ENCODE measurements around the gene LGI4. TPM values are rescaled to one million over a fixed set of nuclear protein-coding genes. Genes with fewer than 3 reads are reported as not detected.

Gene LGI4
- total RNA-seq, 1 donor from 2014 or later: 0.20 TPM

DNA sequence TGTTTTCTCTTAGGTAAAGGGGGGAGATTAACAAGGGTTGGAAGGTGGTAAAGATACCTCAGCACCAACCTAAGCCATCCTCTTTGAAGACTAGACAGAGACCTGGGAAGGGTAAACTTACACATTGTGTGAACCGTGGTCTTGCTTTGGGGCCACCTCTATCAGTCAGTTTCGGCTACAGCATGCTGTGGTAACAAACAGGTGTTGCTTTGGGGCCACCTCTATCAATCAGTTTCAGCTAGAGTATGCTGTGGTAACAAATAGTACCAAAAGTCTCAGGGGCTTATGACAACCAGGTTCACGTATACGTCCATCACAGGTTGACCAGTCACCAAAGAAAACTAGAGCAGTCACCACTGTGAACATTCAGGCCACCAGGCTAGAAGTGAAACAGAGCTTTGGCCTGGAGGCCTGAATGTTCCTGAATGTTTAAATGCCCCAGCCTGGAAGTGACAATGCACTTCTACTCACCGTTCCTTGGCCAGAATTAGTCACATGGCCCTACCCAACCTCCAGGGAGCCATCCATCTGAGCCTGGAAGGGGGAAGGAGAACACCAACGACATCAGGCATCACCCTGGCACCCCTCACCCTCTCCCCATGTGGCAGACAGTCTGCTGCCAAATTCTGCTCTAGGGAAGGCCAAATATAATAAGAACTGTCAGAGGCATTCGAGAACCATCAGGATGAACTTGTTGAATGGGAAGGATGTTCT, 12.0 kb upstream of the LGI4 start:
- DNase-seq (ENCODE audit: low read depth) (no peak), FAIRE-seq (no peak)
- H3K9me3 ChIP-seq (ENCODE audit: insufficient read depth, low read depth, low read length): no peaks in the 10 kb centered on the region
- Mint-ChIP-seq H3K4me3 (ENCODE audit: unreplicated experiment) (peak overlapping the region; percentile 18), H3K27me3 (ENCODE audit: low read depth, unreplicated experiment) (peaks cover 30% of the 10 kb centered on the region), H3K27ac (ENCODE audit: unreplicated experiment) (no peak overlapping the region), H3K36me3 (ENCODE audit: low read depth, unreplicated experiment) (no peaks in the 10 kb centered on the region), H3K9me3 (ENCODE audit: unreplicated experiment) (no peaks in the 10 kb centered on the region), H3K4me1 (ENCODE audit: low read depth, unreplicated experiment) (peaks cover 8% of the 10 kb centered on the region)
- H3K36me3 ChIP-seq (ENCODE audit: insufficient read depth, low read length): no peaks in the 10 kb centered on the region
- TF ChIP-seq, protein P1, sequence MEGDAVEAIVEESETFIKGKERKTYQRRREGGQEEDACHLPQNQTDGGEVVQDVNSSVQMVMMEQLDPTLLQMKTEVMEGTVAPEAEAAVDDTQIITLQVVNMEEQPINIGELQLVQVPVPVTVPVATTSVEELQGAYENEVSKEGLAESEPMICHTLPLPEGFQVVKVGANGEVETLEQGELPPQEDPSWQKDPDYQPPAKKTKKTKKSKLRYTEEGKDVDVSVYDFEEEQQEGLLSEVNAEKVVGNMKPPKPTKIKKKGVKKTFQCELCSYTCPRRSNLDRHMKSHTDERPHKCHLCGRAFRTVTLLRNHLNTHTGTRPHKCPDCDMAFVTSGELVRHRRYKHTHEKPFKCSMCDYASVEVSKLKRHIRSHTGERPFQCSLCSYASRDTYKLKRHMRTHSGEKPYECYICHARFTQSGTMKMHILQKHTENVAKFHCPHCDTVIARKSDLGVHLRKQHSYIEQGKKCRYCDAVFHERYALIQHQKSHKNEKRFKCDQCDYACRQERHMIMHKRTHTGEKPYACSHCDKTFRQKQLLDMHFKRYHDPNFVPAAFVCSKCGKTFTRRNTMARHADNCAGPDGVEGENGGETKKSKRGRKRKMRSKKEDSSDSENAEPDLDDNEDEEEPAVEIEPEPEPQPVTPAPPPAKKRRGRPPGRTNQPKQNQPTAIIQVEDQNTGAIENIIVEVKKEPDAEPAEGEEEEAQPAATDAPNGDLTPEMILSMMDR (IDR thresholded peaks at IDR 0.05; ENCODE audit: insufficient read depth, low read depth, low read length): no peak
- no peak for TF ChIP-seq EZH2 (IDR thresholded peaks at IDR 0.05; ENCODE audit: insufficient read depth, low read length)
- H3K4me1 ChIP-seq (ENCODE audit: insufficient read depth, low read length): no peaks in the 10 kb centered on the region
- no peaks in the 10 kb centered on the region for H3K79me2 ChIP-seq (ENCODE audit: insufficient read depth, low read length)
- H3K27me3 ChIP-seq (ENCODE audit: insufficient read depth, low read length): peaks cover 22% of the 10 kb centered on the region
- no peak overlapping the region for H3K4me2 ChIP-seq (ENCODE audit: low read length)
- H3K4me3 ChIP-seq (ENCODE audit: insufficient read depth, low read depth, low read length): no peak overlapping the region
- peaks cover 4% of the 10 kb centered on the region for H4K20me1 ChIP-seq (ENCODE audit: insufficient read depth, low read length)
- H2AFZ ChIP-seq (ENCODE audit: low read depth, low read length): no peak overlapping the region
- no peak overlapping the region for H3K9ac ChIP-seq (ENCODE audit: low read length)
- H3K27ac ChIP-seq (ENCODE audit: low read depth, low read length): no peak overlapping the region

GRCh38 chr19:35144600-35145436, 10.0 kb upstream of the LGI4 start:
- Mint-ChIP-seq H3K9me3 (ENCODE audit: unreplicated experiment) (no peaks in the 10 kb centered on the region), H3K4me1 (ENCODE audit: low read depth, unreplicated experiment) (peaks cover 11% of the 10 kb centered on the region), H3K36me3 (ENCODE audit: low read depth, unreplicated experiment) (no peaks in the 10 kb centered on the region), H3K27me3 (ENCODE audit: low read depth, unreplicated experiment) (peaks cover 24% of the 10 kb centered on the region), H3K27ac (ENCODE audit: unreplicated experiment) (no peak overlapping the region), H3K4me3 (ENCODE audit: unreplicated experiment) (no peak overlapping the region)
- Histone ChIP-seq H3K9me3 (ENCODE audit: insufficient read depth, low read depth, low read length) (no peaks in the 10 kb centered on the region), H3K79me2 (ENCODE audit: insufficient read depth, low read length) (no peaks in the 10 kb centered on the region), H3K9ac (ENCODE audit: low read length) (no peak overlapping the region), H3K36me3 (ENCODE audit: insufficient read depth, low read length) (no peaks in the 10 kb centered on the region), H3K27ac (ENCODE audit: low read depth, low read length) (no peak overlapping the region), H3K4me1 (ENCODE audit: insufficient read depth, low read length) (no peaks in the 10 kb centered on the region), H4K20me1 (ENCODE audit: insufficient read depth, low read length) (peaks cover 4% of the 10 kb centered on the region), H3K27me3 (ENCODE audit: insufficient read depth, low read length) (peaks cover 27% of the 10 kb centered on the region), H3K4me3 (ENCODE audit: insufficient read depth, low read depth, low read length) (no peak overlapping the region), H2AFZ (ENCODE audit: low read depth, low read length) (no peak overlapping the region), H3K4me2 (ENCODE audit: low read length) (no peak overlapping the region)
- DNase-seq (ENCODE audit: low read depth) (no peak), FAIRE-seq (no peak)
- TF ChIP-seq, protein P1 (IDR thresholded peaks at IDR 0.05; ENCODE audit: insufficient read depth, low read depth, low read length): no peak
- no peak for TF ChIP-seq EZH2 (IDR thresholded peaks at IDR 0.05; ENCODE audit: insufficient read depth, low read length)
